HCT116 (cell line): ENCODE measurements around the gene PPHLN1.

ENCODE experiments used
- CEBPB ChIP-seq: IDR thresholded peaks from 2 replicates; pipeline ENCODE4 v1.6.1; 2012; ENCODE audit warnings: low read depth
- CTCF ChIP-seq, 3 experiments: fragments of 200-600 bp in 1 of 3; sonication (generic) in 1 of 3; IDR thresholded peaks in 2 of 3; conservative IDR thresholded peaks in 1 of 3; 2 replicates each; pipeline ENCODE4 v1.5.1; 2012 to 2017; ENCODE audit warnings: low read depth in 2 of 3, low read length in 2 of 3, antibody characterized with exemption in 1 of 3, borderline replicate concordance in 1 of 3, control low read depth in 1 of 3, mild to moderate bottlenecking in 1 of 3, mixed read lengths in 1 of 3, mixed run types in 1 of 3, moderate library complexity in 1 of 3; ENCODE audit not compliant: insufficient read depth in 1 of 3
- JUND ChIP-seq: IDR thresholded peaks from 2 replicates; pipeline ENCODE4 v1.6.1; 2012
- POLR2A ChIP-seq: IDR thresholded peaks from 2 replicates; pipeline ENCODE4 v1.7.0; 2011; ENCODE audit warnings: borderline replicate concordance; ENCODE audit not compliant: insufficient read depth, insufficient read length; ENCODE audit errors: extremely low read depth
- POLR2AphosphoS5 ChIP-seq: IDR thresholded peaks from 2 replicates; pipeline ENCODE4 v1.6.1; 2011; ENCODE audit warnings: mild to moderate bottlenecking, low read depth, low read length, moderate library complexity
- YY1 ChIP-seq: IDR thresholded peaks from 2 replicates; pipeline ENCODE4 v1.6.1; 2011; ENCODE audit warnings: low read length, low read depth, moderate library complexity, mild to moderate bottlenecking; ENCODE audit not compliant: insufficient replicate concordance; ENCODE audit errors: extremely low read depth

GRCh38 chr12:42380733-42381132 is 54.8 kb downstream of the PPHLN1 start:
- no peak for TF ChIP-seq CTCF (IDR thresholded peaks at IDR 0.05 in 2 of 3, conservative IDR thresholded peaks at IDR 0.05 in 1 of 3; ENCODE audit: borderline replicate concordance in 1 of 3, insufficient read depth in 1 of 3, low read depth in 2 of 3, low read length in 2 of 3)
- TF ChIP-seq POLR2AphosphoS5, result no peak
- TF ChIP-seq POLR2A, result no peak
- no peak for TF ChIP-seq CEBPB
- TF ChIP-seq YY1, result no peak
- no peak for TF ChIP-seq JUND
